Caki2 (cell line): ENCODE data around the gene TMEM186. TPM values are rescaled to one million over a fixed set of nuclear protein-coding genes. Genes with fewer than 3 reads are reported as not detected.
A peak's percentile ranks its signal among the peaks of the same experiment; 100 is the strongest.
"Not testable (repeated sequence)": the region's sequence is repeated elsewhere in the genome, so short reads cannot be mapped to it uniquely, and the experiment has no call there.

ENCODE experiments used
- DNase-seq: peaks from one replicate; pipeline ENCODE4 v3.0.0-alpha.2; 2015; ENCODE audit warnings: low read depth
- in situ Hi-C: cut with HindIII; loops from 2 replicates; pipeline ENCODE4 v1.10.0; 2016; ENCODE audit warnings: low sequenced_read_pairs, low pct_unique_long_range_greater_than_20kb, mixed read lengths
- total RNA-seq: library from RNA; depleted of rRNA; stranded (reverse); fragments of >200 nt; shearing (Covaris generic); gene quantifications from 2 replicates; pipeline ENCODE4 v1.2.3, GENCODE V29; 2014; ENCODE audit warnings: low replicate concordance; rRNA removed

The TMEM186 gene
- 10.2 and 17.8 TPM in 2 replicates for total RNA-seq

GRCh38 chr16:8797364-8798173 lies at the start of gene TMEM186, which contains the start of gene PMM2:
Gene TMEM186 (minus strand): TSS chr16:8797639. CDS start chr16:8797614, 25 bp downstream.
Gene PMM2 (plus strand): TSS chr16:8797839. CDS start chr16:8797883, 44 bp downstream.
- in situ Hi-C loops: no loop called here
- DNase-seq: peak; percentile 98

- in situ Hi-C loops: no loop called here
- no peak for DNase-seq
These were observed 49.7 kb upstream of the TMEM186 start for GRCh38 chr16:8847145-8847544.

- in situ Hi-C loops: no loop called here
- no peak for DNase-seq
These were observed 49.0 kb upstream of the TMEM186 start for GRCh38 chr16:8846401-8846932.

DNA sequence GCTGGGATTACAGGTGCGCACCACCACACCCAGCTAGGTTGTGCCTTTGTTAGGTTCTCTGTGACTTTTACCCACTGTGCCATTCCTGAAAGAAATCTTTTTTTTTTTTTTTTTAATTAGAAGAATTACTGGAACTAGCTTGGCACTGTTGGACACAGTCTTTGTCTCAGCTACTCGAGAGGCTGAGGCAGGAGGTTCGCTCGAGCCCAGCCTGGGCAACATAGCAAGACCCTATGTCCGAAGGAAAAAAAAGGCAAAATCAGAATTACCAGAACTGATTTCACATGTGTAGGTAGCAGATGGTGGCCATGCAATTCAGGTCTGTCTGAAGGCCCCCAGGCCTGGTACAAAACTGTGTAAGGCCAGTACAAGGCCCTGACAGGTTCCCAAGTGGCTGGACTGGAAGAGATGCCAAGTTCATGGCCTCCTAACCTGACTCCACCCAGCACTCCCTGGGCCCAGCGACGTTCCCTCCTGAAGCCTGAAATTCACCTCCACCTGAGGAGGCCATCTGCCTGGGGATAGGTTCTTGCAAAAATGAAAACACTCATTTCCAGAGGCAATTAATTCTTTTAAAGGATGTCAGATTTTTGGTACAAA lies 48.4 kb upstream of the TMEM186 start:
- in situ Hi-C loops: no loop called here
- no peak for DNase-seq

GRCh38 chr16:8843296-8843695 lies 45.9 kb upstream of the TMEM186 start:
- in situ Hi-C loops: not testable (repeated sequence)

GRCh38 chr16:8842016-8842415 lies 44.6 kb upstream of the TMEM186 start:
- DNase-seq, in situ Hi-C loops: not testable (repeated sequence)

More at GRCh38 chr16:8843296-8843695, 45.9 kb upstream of the TMEM186 start:
- DNase-seq: not testable (repeated sequence)

GRCh38 chr16:8837594-8837993 lies 40.2 kb upstream of the TMEM186 start:
- DNase-seq, in situ Hi-C loops: not testable (repeated sequence)

GRCh38 chr16:8836797-8837196 lies 39.4 kb upstream of the TMEM186 start:
- in situ Hi-C loops, DNase-seq: not testable (repeated sequence)

DNA sequence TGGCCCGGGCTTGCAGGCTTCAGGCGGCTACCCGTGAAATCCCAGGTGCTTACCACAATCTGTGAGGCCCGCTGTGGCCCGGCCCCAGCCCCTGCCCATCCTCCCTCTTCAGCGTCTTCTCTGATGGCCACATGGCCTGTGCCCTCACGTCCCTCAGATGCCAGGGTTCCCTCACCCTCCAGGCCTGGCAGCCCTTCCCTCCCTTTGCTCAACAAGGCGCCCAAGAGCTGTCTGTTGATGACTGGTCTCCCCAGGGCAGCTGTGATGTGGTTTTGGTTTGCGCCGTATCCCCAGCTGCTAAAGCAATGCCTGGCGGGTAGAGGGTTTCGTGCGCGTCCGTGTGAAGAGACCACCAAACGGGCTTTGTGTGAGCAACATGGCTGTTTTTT lies 35.3 kb upstream of the TMEM186 start:
- DNase-seq: no peak
- in situ Hi-C loops: no loop called here

DNA sequence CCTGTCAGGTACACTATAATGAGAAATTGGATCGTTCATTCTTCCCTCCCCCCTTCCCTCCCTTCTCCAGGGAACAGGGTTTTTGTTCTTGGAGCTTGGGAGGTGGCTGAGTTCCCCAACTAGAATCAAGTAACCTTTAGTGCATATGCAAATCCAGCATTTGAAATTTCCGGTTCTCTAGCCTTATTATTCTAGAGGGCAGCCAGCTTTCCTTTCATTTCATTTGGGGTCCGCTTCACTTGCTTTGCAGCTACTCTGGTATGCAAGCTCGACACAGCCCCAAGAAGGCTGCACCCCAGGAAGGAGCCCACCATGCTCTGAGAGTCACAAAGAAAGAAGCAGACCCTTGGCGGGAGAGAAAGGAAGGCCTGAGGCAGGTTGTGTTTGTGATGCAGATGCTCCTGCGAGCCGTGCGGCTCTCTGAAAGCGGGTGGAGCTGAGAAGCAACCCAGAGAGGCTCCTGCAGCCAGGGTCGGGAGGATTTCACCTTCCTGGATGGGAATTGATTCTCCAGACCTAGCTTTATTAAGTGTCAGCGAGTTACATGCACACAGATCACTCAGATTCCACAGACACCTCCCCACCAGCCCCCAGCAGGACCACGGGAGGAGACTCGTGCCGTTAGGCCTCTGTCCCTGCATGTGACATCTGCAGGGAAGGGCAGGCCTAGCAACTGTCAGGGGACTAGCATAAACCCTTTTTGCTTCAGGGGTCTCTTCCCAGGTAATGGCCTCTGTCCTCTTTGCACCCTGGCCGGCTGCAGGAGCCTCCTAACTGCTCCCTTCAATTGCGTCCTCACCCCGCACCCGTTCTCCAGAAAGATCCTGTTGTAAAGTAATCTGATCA lies 34.7 kb upstream of the TMEM186 start:
- DNase-seq: no peak
- in situ Hi-C loops: no loop called here

- in situ Hi-C loops: no loop called here
- DNase-seq: no peak
These were observed 34.0 kb upstream of the TMEM186 start for GRCh38 chr16:8831450-8831849.

DNA sequence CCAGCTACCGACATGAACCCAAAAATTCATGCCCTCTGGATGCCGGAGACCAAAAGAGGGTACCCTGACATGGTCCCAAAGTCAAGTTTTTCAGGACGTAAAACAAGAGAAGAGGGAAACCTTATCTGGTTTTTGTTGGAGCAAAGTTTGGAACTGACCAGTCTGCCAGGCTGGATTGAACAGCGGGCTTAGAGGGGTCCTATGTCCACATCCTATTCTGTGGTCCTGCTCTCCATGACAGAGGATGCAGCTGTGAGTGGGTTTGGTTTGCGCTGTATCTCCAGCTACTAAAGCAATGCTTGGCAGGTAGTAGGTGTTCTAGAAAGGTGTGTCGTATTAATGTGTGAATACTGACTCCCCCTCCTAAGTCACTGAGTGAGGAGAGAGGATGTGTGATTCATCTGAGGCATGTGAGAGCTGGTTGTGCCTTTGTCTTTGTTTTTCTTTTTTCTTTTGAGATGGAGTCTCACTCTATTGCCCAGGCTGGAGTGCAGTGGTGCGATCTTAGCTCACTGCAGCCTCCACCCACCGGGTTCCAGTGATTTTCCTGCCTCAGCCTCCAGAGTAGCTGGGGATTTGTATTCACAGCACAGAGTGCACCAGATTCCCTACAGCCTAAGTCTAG lies 31.2 kb upstream of the TMEM186 start:
- DNase-seq: peak; percentile 77
- in situ Hi-C loops: no loop called here

DNA sequence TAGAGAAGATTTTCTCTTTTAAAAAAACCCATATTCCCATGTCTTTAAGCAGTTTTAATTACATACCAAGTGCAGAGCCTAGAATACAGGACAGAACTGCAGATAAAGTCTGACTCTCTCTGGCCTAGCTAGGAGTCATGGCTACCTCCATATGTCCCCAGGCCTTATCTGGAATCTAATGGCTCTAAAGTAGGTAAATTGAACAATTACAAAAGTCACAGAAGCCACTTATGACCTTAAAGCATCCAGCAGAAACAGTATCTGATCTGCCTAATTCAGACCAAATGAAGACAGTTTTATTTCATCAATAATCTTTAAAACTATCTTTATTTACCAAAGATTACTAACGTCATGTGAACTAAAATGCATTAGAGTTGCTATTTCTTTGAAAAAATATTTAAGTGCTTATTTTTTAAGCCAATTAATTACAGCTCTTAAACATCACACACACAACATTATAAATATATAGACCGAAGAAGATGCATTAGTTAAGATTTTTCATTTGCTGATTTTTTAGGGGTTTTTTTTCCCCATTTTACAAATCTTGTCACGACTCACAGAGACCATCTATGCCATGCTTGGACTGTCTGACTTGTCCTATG lies 28.9 kb upstream of the TMEM186 start:
- DNase-seq: no peak
- in situ Hi-C loops: no loop called here

- in situ Hi-C loops: no loop called here
- no peak for DNase-seq
These were observed 25.0 kb upstream of the TMEM186 start for GRCh38 chr16:8822403-8822802.

GRCh38 chr16:8819411-8820034 lies 22.1 kb upstream of the TMEM186 start:
- in situ Hi-C loops: no loop called here
- DNase-seq: no peak

DNA sequence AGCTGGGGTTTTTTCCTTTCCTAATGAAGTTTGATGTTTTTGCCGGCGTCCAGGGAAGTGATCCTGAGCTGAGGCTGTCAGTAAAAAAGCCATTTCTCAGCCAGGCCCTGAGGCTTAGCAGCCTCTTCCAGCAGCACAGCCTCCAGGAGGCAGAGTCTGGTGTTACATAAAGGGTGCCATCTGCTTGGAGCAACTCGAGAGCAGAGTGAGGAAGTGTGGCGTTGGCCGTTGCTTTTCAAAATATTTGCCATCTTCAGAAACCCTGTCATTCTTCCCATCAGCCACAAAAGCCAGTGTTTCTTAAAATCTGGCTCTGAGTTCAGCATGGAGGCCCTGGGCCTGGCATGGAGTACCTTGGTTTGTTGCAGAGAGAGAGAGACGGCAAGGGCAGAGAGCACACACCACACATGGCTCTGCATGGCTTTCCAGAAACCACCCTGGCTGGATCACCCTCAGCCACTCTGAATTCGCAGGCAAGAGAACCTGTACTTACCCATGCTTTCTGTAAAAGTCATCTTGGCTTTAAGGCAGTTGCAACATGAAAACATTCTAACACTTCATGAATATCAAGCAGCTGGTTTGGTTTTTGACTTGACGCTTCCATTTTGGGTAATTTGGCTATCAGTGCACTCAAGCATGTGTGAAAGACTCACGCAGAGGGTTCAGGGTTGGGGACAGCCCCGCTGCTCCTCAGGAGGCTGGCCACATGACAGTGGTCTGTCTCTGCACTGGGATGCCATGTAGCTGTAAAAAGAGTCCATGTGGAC lies 21.2 kb upstream of the TMEM186 start:
- in situ Hi-C loops: no loop called here
- no peak for DNase-seq
